Fibroblast of mammary gland (primary cell): ENCODE data around the gene FSIP1.

ENCODE experiments used
- DNase-seq: peaks from one replicate; pipeline ENCODE4 v3.0.0-alpha.2; 2010; ENCODE audit warnings: low read depth
- H3K4me3 ChIP-seq: 2 replicates; pipeline ENCODE4 v1.5.1; 2011; ENCODE audit warnings: low read depth, mild to moderate bottlenecking, low read length, moderate library complexity; ENCODE audit not compliant: control insufficient read depth
- TF ChIP-seq, protein P1 (sequence below): conservative IDR thresholded peaks from 2 replicates; pipeline ENCODE4 v1.5.1; 2011; ENCODE audit warnings: low read depth, low read length, inconsistent platforms; ENCODE audit not compliant: control insufficient read depth, insufficient read depth

FSIP1 gene

DNA sequence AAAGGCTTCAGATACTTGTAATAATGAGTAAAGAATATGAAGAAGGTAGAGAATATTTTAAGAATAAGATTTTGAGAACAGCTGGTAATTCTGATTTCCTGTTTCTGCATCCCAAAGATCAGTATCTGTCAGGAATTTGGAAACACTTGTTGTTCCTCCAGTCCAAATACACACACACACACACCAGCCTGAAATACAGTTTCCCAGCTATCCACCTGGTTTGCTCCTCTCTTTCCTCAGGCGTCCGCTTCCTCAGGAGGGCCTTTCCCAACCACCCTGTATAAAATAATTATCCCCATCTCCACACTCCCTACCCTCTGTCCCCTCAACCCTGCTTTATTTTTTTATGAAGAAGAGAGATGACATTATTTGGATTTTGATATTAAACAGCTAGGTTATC is 2.0 kb upstream of the FSIP1 start:
- H3K4me3 ChIP-seq: no peak overlapping the region
- TF ChIP-seq, protein P1, sequence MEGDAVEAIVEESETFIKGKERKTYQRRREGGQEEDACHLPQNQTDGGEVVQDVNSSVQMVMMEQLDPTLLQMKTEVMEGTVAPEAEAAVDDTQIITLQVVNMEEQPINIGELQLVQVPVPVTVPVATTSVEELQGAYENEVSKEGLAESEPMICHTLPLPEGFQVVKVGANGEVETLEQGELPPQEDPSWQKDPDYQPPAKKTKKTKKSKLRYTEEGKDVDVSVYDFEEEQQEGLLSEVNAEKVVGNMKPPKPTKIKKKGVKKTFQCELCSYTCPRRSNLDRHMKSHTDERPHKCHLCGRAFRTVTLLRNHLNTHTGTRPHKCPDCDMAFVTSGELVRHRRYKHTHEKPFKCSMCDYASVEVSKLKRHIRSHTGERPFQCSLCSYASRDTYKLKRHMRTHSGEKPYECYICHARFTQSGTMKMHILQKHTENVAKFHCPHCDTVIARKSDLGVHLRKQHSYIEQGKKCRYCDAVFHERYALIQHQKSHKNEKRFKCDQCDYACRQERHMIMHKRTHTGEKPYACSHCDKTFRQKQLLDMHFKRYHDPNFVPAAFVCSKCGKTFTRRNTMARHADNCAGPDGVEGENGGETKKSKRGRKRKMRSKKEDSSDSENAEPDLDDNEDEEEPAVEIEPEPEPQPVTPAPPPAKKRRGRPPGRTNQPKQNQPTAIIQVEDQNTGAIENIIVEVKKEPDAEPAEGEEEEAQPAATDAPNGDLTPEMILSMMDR: no peak
- DNase-seq: no peak

DNA sequence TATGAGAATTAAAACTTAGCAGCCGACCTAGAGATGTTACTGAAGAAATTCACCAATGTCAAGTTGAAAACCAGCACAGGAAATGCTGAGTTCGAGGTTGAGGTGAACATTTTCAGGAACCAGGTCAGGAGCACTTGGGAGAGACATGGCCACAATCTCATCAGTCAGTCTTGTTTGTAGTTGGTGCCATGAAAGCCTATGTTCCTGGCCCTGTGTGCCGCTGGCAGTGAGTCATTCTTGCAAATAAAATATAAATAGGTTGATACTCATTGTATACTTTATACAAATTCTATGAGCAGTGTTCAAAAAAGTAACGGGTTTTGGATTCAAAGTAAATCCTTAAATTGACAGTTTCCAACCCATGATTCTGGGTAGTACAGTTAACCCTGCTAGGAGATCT is 1.5 kb upstream of the FSIP1 start:
- TF ChIP-seq, protein P1: no peak
- DNase-seq: peak; percentile 64
- H3K4me3 ChIP-seq: peak overlapping the region; percentile 87

DNA sequence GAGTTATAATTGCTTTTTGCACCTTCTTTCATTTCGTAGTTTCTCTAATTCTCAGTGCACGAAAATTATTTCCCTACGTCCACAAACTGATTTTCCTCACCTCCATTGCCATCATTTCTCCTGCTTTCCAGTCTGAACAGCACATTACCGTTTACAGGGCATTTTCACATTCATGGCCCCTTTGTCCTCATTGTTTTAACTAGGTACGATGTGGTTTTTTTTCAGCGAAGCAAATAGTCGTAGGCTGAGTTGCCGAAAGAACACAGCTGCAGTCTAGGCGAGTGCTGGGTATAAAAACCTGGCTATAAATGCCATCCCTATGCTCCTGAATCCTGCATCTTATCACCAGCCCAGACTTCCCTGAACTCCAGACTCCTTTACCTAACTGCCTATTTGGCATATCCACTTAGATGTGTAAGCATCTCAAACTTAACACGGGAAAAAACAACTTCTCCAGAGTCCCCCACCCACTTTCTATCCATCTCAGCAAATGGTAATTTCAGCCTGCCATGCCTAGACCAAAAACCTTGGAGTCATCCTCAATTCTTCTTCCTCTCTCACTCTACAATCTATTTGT is 691 bp upstream of the FSIP1 start:
- no peak for DNase-seq
- H3K4me3 ChIP-seq: peak overlapping the region; percentile 87
- TF ChIP-seq, protein P1: no peak

DNA sequence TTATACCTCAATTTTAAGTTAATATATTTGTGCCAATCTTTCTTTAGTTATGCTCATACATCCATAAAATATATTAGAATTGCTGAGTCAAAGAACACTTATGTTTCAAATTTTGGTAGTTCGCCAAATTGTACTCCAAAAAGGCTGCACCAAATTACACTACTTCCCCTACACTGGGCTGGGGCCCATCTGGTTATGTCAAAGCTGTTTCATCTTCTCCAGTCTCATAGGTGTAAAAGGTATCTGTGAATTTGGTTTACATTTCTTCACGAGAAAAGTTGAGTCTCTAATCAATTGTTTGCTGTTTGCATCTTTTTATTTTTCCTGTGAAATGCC is 706 bp downstream of the FSIP1 start:
- DNase-seq: no peak
- H3K4me3 ChIP-seq: peak overlapping the region; percentile 51
- TF ChIP-seq, protein P1: no peak

DNA sequence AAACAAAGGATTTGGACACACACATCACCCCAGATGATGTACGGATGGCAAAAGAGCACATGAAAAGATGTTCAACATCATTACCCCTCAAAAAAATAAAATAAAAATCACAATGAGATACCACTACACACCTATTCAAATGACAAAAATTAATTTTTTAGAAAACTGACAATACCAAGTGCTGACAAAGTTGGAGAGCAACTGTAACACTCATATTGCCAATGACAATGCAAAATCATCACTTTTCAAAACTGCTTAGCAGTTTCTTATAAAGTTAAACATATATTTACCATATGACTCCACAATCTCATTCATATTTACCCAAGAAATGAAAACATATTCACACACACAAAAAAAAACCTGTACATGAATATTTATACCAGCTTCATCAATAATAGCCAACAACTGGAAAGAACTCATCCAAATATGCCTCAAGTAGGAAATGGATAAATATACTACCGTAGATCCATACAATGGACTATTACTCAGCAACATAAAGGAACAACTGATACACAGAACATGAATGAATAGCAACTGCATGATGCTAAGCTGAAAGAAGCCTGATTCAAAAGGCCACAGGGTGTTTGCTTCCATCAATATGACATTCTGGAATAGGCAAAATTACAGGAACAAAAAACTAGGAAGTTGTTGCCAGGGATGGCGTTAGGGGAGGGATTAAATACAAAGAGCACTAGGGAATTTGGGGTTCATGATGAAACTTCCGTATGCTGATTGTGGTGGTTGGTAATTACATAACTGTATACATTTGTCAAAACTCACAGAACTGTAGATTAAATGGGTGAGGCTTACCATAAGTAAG is 1.3 kb downstream of the FSIP1 start:
- H3K4me3 ChIP-seq: no peak overlapping the region
- TF ChIP-seq, protein P1: no peak
- no peak for DNase-seq

DNA sequence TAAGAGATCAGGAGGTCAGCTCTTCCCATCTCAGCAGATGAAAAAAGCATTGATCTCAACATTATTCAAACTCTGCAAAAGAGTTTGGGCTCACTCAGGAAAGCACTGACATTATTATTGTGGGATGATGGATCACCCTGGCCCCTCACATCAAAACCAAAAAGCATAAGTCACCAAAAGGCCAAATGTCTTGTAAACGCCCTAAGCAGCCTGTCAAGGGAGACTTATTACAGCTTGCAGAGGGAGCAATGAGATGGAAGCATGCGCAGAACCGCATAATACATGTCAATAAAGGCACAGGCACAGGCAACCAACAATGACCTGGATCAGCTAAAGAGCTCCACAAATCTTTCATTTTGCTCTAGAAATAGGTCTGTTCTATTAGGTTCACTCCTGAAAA is 4.6 kb downstream of the FSIP1 start:
- TF ChIP-seq, protein P1: no peak
- H3K4me3 ChIP-seq: no peak overlapping the region
- DNase-seq: no peak
